Measurements from ENCODE around the gene DGLUCY. TPM values are rescaled to one million over a fixed set of nuclear protein-coding genes. Genes with fewer than 3 reads are reported as not detected.

Gene DGLUCY
- total and polyA plus RNA-seq, 9 donors, result 17.9 to 73.3 (median 39.3) TPM

- H3K36me3 ChIP-seq, result no peaks in the 10 kb centered on the region
- H3K27ac ChIP-seq, result no peak overlapping the region
- no peak for TF ChIP-seq POLR2A (IDR thresholded peaks at IDR 0.05)
- no peak for TF ChIP-seq EP300 (IDR thresholded peaks at IDR 0.05)
- no peak for TF ChIP-seq CTCF (IDR thresholded peaks at IDR 0.05)
- 85 to 87% (median 86%) methylated on average over 7 of the region's 7 CpGs for WGBS, 3 donors
- no peaks in the 10 kb centered on the region for H3K9me3 ChIP-seq
- no peak for DNase-seq
- intact Hi-C loops (cut with DNase I), result no loop called here
- H3K4me3 ChIP-seq, result no peak overlapping the region
- no peaks in the 10 kb centered on the region for H3K4me1 ChIP-seq (ENCODE audit: insufficient read depth)
- no peaks in the 10 kb centered on the region for H3K27me3 ChIP-seq
Observed at GRCh38 chr14:91205459-91205858, 91.6 kb downstream of the DGLUCY start.

DNA sequence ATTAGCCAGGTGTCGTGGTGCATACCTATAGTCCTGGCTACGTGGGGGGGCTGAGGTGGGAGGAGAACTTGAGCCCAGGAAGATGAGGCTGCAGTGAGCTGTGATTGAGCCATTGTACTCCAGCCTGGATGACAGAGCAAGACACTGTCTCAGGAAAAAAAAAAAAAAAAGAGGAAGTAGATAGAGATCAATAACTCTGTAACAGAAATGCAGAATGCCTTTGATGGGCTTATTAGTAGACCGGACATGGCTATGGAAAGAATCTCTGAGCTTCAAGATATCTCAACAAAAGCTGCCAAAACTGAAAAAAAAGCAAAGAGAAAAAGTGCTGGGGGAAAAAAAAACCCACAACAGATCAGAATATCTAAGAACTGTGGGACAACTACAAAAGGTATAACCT lies 93.1 kb downstream of the DGLUCY start:
- DNase-seq, result no peak
- TF ChIP-seq EP300 (IDR thresholded peaks at IDR 0.05) (no peak), CTCF (IDR thresholded peaks at IDR 0.05) (no peak), POLR2A (IDR thresholded peaks at IDR 0.05) (no peak)
- H3K36me3 ChIP-seq, result no peaks in the 10 kb centered on the region
- H3K9me3 ChIP-seq, result no peaks in the 10 kb centered on the region
- intact Hi-C loops (cut with DNase I), result no loop called here
- no peak overlapping the region for H3K4me3 ChIP-seq
- no peaks in the 10 kb centered on the region for H3K27me3 ChIP-seq
- H3K4me1 ChIP-seq (ENCODE audit: insufficient read depth), result no peaks in the 10 kb centered on the region
- WGBS, 3 donors, result 85 to 93% (median 89%) methylated on average over 3 of the region's 3 CpGs
- H3K27ac ChIP-seq, result no peak overlapping the region

- 96 to 99% (median 98%) methylated on average over 2 of the region's 2 CpGs for WGBS, 3 donors
- no peaks in the 10 kb centered on the region for H3K9me3 ChIP-seq
- no peak overlapping the region for H3K27ac ChIP-seq
- H3K36me3 ChIP-seq, result no peaks in the 10 kb centered on the region
- no peaks in the 10 kb centered on the region for H3K4me1 ChIP-seq (ENCODE audit: insufficient read depth)
- no peak for DNase-seq
- no peaks in the 10 kb centered on the region for H3K27me3 ChIP-seq
- TF ChIP-seq CTCF (IDR thresholded peaks at IDR 0.05) (no peak), POLR2A (IDR thresholded peaks at IDR 0.05) (no peak), EP300 (IDR thresholded peaks at IDR 0.05) (no peak)
- intact Hi-C loops (cut with DNase I), result no loop called here
- no peak overlapping the region for H3K4me3 ChIP-seq
Observed at GRCh38 chr14:91211017-91211416, 97.1 kb downstream of the DGLUCY start.

DNA sequence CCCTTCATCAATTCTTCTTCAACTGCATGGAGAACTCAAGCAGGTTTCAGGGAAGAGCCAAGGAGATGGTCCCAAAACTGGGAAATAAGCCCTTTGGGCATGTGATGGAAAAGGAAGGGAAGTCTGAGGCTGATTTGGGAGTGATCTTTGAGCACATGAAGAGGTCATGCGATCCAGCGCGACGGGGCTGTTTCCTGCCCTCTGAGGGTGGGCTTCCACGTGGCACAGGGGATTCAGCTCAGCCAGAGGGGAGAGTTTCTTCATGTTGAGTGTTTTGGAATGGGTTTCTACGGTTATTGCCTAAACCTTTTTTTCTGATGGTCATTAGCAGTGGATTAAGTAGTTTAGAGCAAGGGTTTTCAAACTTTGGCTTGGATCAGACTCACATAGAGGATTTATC lies 100.4 kb downstream of the DGLUCY start:
- no peaks in the 10 kb centered on the region for H3K4me1 ChIP-seq (ENCODE audit: insufficient read depth)
- no peaks in the 10 kb centered on the region for H3K9me3 ChIP-seq
- 91 to 94% (median 91%) methylated on average over 6 of the region's 6 CpGs for WGBS, 3 donors
- H3K27ac ChIP-seq, result no peak overlapping the region
- no peak for DNase-seq
- H3K36me3 ChIP-seq, result no peaks in the 10 kb centered on the region
- TF ChIP-seq EP300 (IDR thresholded peaks at IDR 0.05) (no peak), POLR2A (IDR thresholded peaks at IDR 0.05) (no peak)
- intact Hi-C loops (cut with DNase I), result no loop called here
- no peaks in the 10 kb centered on the region for H3K27me3 ChIP-seq
- H3K4me3 ChIP-seq, result no peak overlapping the region

- DNase-seq, result no peak
- Histone ChIP-seq H3K4me1 (ENCODE audit: insufficient read depth) (no peaks in the 10 kb centered on the region), H3K36me3 (no peaks in the 10 kb centered on the region), H3K27ac (no peak overlapping the region), H3K27me3 (no peaks in the 10 kb centered on the region), H3K9me3 (no peaks in the 10 kb centered on the region), H3K4me3 (no peak overlapping the region)
- intact Hi-C loops (cut with DNase I), result no loop called here
- 92 to 95% (median 94%) methylated on average over 9 to 10 of the region's 10 CpGs for WGBS, 3 donors
- TF ChIP-seq EP300 (IDR thresholded peaks at IDR 0.05) (no peak), POLR2A (IDR thresholded peaks at IDR 0.05) (no peak), CTCF (IDR thresholded peaks at IDR 0.05) (no peak)
Observed at GRCh38 chr14:91215381-91215780, 101.5 kb downstream of the DGLUCY start.

All from ovary (tissue), 9 donors.